ENCODE measurements around the gene RER1. TPM values are rescaled to one million over a fixed set of nuclear protein-coding genes. Genes with fewer than 3 reads are reported as not detected.

RER1 gene
- total RNA-seq, 1 donor from 2014 or later = 61.3 TPM

DNA sequence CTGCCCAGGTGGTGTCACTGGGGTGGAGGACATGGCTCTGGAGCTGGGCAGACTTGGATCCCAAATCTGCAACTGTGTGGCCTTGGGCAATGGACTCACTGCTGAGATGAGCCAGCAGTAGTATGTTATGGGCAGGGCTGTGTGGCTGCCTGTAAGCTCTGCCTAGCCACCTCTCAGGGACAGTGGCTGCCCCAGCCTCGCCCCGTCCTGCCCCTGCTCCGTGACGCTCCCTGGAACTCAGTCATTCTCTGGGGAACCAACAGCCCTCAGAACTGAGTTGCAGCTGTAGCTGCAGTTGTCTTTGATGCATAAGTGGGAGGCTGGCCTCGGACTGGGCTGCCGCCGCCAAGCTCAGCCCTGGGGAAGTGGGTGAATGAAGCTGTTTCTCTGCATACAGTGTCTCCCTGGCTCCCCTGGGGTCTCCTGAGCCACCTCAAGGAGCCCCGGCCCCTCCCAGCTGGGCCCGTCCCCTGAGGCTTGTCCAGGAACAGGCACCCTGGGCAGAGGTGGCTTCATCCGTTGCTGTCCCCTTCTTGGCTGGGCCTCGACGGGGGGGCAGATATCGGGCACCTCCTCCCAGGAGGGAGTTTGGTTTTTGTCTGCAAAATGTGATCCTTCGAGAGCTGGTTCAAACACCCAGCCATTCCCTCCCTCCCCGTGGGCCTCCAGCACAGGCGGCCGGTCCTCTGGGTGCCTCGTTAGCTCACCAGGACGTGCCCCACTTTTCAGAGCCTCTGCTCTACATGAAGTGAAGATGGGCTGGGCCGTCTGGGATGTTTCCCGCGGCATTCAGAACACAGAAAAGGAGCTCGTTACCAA is 58.2 kb downstream of the RER1 start:
- TF ChIP-seq, protein P1, sequence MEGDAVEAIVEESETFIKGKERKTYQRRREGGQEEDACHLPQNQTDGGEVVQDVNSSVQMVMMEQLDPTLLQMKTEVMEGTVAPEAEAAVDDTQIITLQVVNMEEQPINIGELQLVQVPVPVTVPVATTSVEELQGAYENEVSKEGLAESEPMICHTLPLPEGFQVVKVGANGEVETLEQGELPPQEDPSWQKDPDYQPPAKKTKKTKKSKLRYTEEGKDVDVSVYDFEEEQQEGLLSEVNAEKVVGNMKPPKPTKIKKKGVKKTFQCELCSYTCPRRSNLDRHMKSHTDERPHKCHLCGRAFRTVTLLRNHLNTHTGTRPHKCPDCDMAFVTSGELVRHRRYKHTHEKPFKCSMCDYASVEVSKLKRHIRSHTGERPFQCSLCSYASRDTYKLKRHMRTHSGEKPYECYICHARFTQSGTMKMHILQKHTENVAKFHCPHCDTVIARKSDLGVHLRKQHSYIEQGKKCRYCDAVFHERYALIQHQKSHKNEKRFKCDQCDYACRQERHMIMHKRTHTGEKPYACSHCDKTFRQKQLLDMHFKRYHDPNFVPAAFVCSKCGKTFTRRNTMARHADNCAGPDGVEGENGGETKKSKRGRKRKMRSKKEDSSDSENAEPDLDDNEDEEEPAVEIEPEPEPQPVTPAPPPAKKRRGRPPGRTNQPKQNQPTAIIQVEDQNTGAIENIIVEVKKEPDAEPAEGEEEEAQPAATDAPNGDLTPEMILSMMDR (IDR thresholded peaks at IDR 0.05) = no peak

GRCh38 chr1:2451741-2452140 is 60.1 kb downstream of the RER1 start:
- no peaks in the 10 kb centered on the region for H3K9me3 ChIP-seq
- DNase-seq (ENCODE audit: low spot score in 2 of 2) = no peak
- H3K27me3 ChIP-seq = peaks cover 14% of the 10 kb centered on the region
- no peak overlapping the region for H3K27ac ChIP-seq
- no peaks in the 10 kb centered on the region for H3K36me3 ChIP-seq
- H3K4me3 ChIP-seq = no peak overlapping the region
- TF ChIP-seq, protein P1 (IDR thresholded peaks at IDR 0.05) = no peak
- intact Hi-C loops (cut with DNase I) = no loop called here
- H3K4me1 ChIP-seq = no peaks in the 10 kb centered on the region

More for the DNA sequence above, 58.2 kb downstream of the RER1 start:
- no peaks in the 10 kb centered on the region for H3K36me3 ChIP-seq
- no peak for DNase-seq (ENCODE audit: low spot score in 2 of 2)
- no peaks in the 10 kb centered on the region for H3K9me3 ChIP-seq
- H3K4me3 ChIP-seq = no peak overlapping the region
- intact Hi-C loops (cut with DNase I) = no loop called here
- no peak overlapping the region for H3K27ac ChIP-seq
- peaks cover 14% of the 10 kb centered on the region for H3K27me3 ChIP-seq
- H3K4me1 ChIP-seq = no peaks in the 10 kb centered on the region

- TF ChIP-seq, protein P1 (IDR thresholded peaks at IDR 0.05) = no peak
- H3K27ac ChIP-seq = no peak overlapping the region
- DNase-seq (ENCODE audit: low spot score in 2 of 2) = no peak
- H3K27me3 ChIP-seq = peaks cover 14% of the 10 kb centered on the region
- H3K4me1 ChIP-seq = no peaks in the 10 kb centered on the region
- H3K9me3 ChIP-seq = no peaks in the 10 kb centered on the region
- no peaks in the 10 kb centered on the region for H3K36me3 ChIP-seq
- intact Hi-C loops (cut with DNase I) = no loop called here
- no peak overlapping the region for H3K4me3 ChIP-seq
These were observed 60.7 kb downstream of the RER1 start for GRCh38 chr1:2452201-2452931.

GRCh38 chr1:2452932-2453315 is 61.3 kb downstream of the RER1 start:
- Histone ChIP-seq H3K36me3 (no peaks in the 10 kb centered on the region), H3K27ac (no peak overlapping the region), H3K4me1 (no peaks in the 10 kb centered on the region), H3K27me3 (peaks cover 14% of the 10 kb centered on the region), H3K4me3 (no peak overlapping the region), H3K9me3 (no peaks in the 10 kb centered on the region)
- no peak for DNase-seq (ENCODE audit: low spot score in 2 of 2)
- intact Hi-C loops (cut with DNase I) = no loop called here
- TF ChIP-seq, protein P1 (IDR thresholded peaks at IDR 0.05) = no peak

GRCh38 chr1:2454227-2454626 is 62.6 kb downstream of the RER1 start:
- H3K9me3 ChIP-seq = no peaks in the 10 kb centered on the region
- intact Hi-C loops (cut with DNase I) = no loop called here
- no peaks in the 10 kb centered on the region for H3K36me3 ChIP-seq
- no peak for DNase-seq (ENCODE audit: low spot score in 2 of 2)
- H3K4me3 ChIP-seq = no peak overlapping the region
- no peaks in the 10 kb centered on the region for H3K4me1 ChIP-seq
- H3K27me3 ChIP-seq = peaks cover 14% of the 10 kb centered on the region
- TF ChIP-seq, protein P1 (IDR thresholded peaks at IDR 0.05) = no peak
- H3K27ac ChIP-seq = no peak overlapping the region

Other genes starting within 250 kb of the RER1 start
- 38.3 TPM for gene FAAP20, start 197.1 kb upstream of the RER1 start, total RNA-seq
- gene SKI, start 163.5 kb upstream of the RER1 start, total RNA-seq = 139 TPM
- gene MORN1, start 287 bp upstream of the RER1 start, total RNA-seq = 18.4 TPM
- gene PEX10, start 20.7 kb downstream of the RER1 start, total RNA-seq = 26.1 TPM
- gene PLCH2, start 84.4 kb downstream of the RER1 start, total RNA-seq = not detected
- 80.5 TPM for gene PANK4, start 134.8 kb downstream of the RER1 start, total RNA-seq
- gene HES5, start 138.4 kb downstream of the RER1 start, total RNA-seq = not detected
- 141 TPM for gene TNFRSF14, start 164.5 kb downstream of the RER1 start, total RNA-seq
- gene PRXL2B, start 194.9 kb downstream of the RER1 start, total RNA-seq = 20.1 TPM
- not detected for gene MMEL1, start 241.2 kb downstream of the RER1 start, total RNA-seq